Adrenal gland (tissue), 5 donors: ENCODE results near the gene GAL.

ENCODE experiments used
- CTCF ChIP-seq, 6 experiments: fragments of 450-650 bp in 4 of 6; fragments of 200-600 bp in 2 of 6; sonication (generic) in 1 of 6; IDR thresholded peaks; 1 replicate in 5 of 6; 2 replicates in 1 of 6; pipeline versions ENCODE4 v1.5.1 to v1.8.0; 2016 to 2021; ENCODE audit warnings: antibody characterized with exemption in 6 of 6, mild to moderate bottlenecking in 2 of 6, moderate library complexity in 1 of 6
- POLR2A ChIP-seq, 2 donors: fragments of 450-650 bp; IDR thresholded peaks; one replicate each; pipeline ENCODE4 v1.6.1; 2017; ENCODE audit warnings: antibody characterized with exemption in 2 of 2, mild to moderate bottlenecking in 2 of 2, moderate library complexity in 1 of 2
- donor health status: DM: no; HTN: no; CAD: no.

- no peak for TF ChIP-seq CTCF (IDR thresholded peaks at IDR 0.05)
- no peak for TF ChIP-seq POLR2A (IDR thresholded peaks at IDR 0.05)
Observed at GRCh38 chr11:68735646-68736045, 51.3 kb downstream of the GAL start.
